Ascending aorta (tissue), 2 donors: ENCODE results near the gene TCP11L2. TPM values are rescaled to one million over a fixed set of nuclear protein-coding genes. Genes with fewer than 3 reads are reported as not detected.
"Not testable (repeated sequence)": the region's sequence is repeated elsewhere in the genome, so short reads cannot be mapped to it uniquely, and the experiment has no call there.

Experiments
- DNase-seq, 2 donors: peaks; one replicate each; pipeline ENCODE4 v3.0.0-alpha.2; 2019; ENCODE audit warnings: low spot score in 2 of 2
- H3K27ac ChIP-seq, 2 donors: fragments of 200-600 bp; sonication (generic); one replicate each; pipeline ENCODE4 v1.5.1; 2016 to 2017; ENCODE audit warnings: mild to moderate bottlenecking in 1 of 2
- H3K27me3 ChIP-seq: fragments of 200-600 bp; sonication (generic); one replicate; pipeline ENCODE4 v1.5.1; 2017
- H3K36me3 ChIP-seq, 2 donors: fragments of 200-600 bp; sonication (generic); one replicate each; pipeline ENCODE4 v1.5.1; 2016
- H3K4me1 ChIP-seq, 2 donors: fragments of 200-600 bp; sonication (generic); one replicate each; pipeline ENCODE4 v1.5.1; 2016 to 2017; ENCODE audit warnings: mild to moderate bottlenecking in 1 of 2
- H3K4me3 ChIP-seq, 2 donors: fragments of 200-600 bp; sonication (generic); one replicate each; pipeline ENCODE4 v1.5.1; 2016 to 2017; ENCODE audit warnings: mild to moderate bottlenecking in 1 of 2
- H3K9me3 ChIP-seq, 2 donors: fragments of 200-600 bp; sonication (generic); one replicate each; pipeline ENCODE4 v1.5.1; 2016
- intact Hi-C: fragments of 100-400 bp; cut with DNase I; formaldehyde crosslinking; loops from one replicate; pipeline ENCODE4 v1.15.1; 2023
- total RNA-seq: library from RNA; depleted of rRNA; stranded (reverse); fragments of >200 nt; gene quantifications from one replicate; pipeline ENCODE4 v1.1.0, GENCODE V29; 2016
- TF ChIP-seq, protein P1 (sequence below), 3 experiments: fragments of 200-600 bp in 2 of 3; fragments of 450-650 bp in 1 of 3; sonication (generic) in 2 of 3; IDR thresholded peaks; one replicate each; pipeline ENCODE4 v1.5.1; 2016 to 2019; ENCODE audit warnings: antibody characterized with exemption in 3 of 3, mild to moderate bottlenecking in 1 of 3, moderate library complexity in 1 of 3

The TCP11L2 gene
- total RNA-seq, 1 donor from 2014 or later: 16.0 TPM

GRCh38 chr12:106284358-106285105, 18.0 kb upstream of the TCP11L2 start:
- H3K27ac ChIP-seq: no peak overlapping the region
- no peak for DNase-seq
- no peaks in the 10 kb centered on the region for H3K36me3 ChIP-seq
- intact Hi-C loops: no loop called here
- TF ChIP-seq, protein P1, sequence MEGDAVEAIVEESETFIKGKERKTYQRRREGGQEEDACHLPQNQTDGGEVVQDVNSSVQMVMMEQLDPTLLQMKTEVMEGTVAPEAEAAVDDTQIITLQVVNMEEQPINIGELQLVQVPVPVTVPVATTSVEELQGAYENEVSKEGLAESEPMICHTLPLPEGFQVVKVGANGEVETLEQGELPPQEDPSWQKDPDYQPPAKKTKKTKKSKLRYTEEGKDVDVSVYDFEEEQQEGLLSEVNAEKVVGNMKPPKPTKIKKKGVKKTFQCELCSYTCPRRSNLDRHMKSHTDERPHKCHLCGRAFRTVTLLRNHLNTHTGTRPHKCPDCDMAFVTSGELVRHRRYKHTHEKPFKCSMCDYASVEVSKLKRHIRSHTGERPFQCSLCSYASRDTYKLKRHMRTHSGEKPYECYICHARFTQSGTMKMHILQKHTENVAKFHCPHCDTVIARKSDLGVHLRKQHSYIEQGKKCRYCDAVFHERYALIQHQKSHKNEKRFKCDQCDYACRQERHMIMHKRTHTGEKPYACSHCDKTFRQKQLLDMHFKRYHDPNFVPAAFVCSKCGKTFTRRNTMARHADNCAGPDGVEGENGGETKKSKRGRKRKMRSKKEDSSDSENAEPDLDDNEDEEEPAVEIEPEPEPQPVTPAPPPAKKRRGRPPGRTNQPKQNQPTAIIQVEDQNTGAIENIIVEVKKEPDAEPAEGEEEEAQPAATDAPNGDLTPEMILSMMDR (IDR thresholded peaks at IDR 0.05): no peak
- peaks cover 0 to 4% of the 10 kb centered on the region in 2 donors for H3K9me3 ChIP-seq
- no peaks in the 10 kb centered on the region for H3K4me1 ChIP-seq
- no peak overlapping the region for H3K4me3 ChIP-seq
- no peaks in the 10 kb centered on the region for H3K27me3 ChIP-seq

GRCh38 chr12:106285982-106286381, 16.6 kb upstream of the TCP11L2 start:
- intact Hi-C loops: no loop called here
- H3K27ac ChIP-seq: no peak overlapping the region

GRCh38 chr12:106286576-106287162, 15.9 kb upstream of the TCP11L2 start:
- DNase-seq, H3K27me3 ChIP-seq, H3K4me1 ChIP-seq, H3K27ac ChIP-seq, H3K36me3 ChIP-seq, H3K4me3 ChIP-seq, H3K9me3 ChIP-seq, intact Hi-C loops: not testable (repeated sequence)

More at GRCh38 chr12:106285982-106286381, 16.6 kb upstream of the TCP11L2 start:
- no peaks in the 10 kb centered on the region for H3K4me1 ChIP-seq
- H3K27me3 ChIP-seq: no peaks in the 10 kb centered on the region
- H3K9me3 ChIP-seq: peaks cover 0 to 4% of the 10 kb centered on the region in 2 donors
- H3K36me3 ChIP-seq: no peaks in the 10 kb centered on the region
- TF ChIP-seq, protein P1 (IDR thresholded peaks at IDR 0.05): no peak
- DNase-seq: no peak
- H3K4me3 ChIP-seq: no peak overlapping the region

DNA sequence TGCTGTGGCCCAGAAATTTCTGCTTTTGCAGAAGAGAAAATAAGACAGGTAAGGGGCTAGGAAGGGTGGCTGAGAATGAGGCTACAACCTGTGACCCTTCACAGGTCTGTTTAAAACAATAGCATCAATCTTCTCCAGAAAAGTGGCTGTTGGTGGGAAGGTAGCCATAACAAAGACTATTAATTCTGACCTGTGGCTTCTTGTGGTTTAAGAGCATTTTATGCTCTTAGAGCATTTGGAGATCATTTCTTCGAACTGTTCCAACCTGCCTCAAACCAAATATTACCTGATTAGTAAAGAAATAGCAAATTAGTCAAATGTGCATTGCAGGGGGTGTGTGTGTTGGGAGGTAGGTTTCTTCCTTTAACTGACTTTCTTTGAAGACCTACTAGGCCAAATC, 15.2 kb upstream of the TCP11L2 start:
- Histone ChIP-seq H3K36me3 (no peaks in the 10 kb centered on the region), H3K27me3 (no peaks in the 10 kb centered on the region), H3K4me3 (no peak overlapping the region), H3K9me3 (no peaks in the 10 kb centered on the region), H3K4me1 (no peaks in the 10 kb centered on the region), H3K27ac (no peak overlapping the region)
- TF ChIP-seq, protein P1 (IDR thresholded peaks at IDR 0.05): no peak
- intact Hi-C loops: no loop called here
- no peak for DNase-seq

DNA sequence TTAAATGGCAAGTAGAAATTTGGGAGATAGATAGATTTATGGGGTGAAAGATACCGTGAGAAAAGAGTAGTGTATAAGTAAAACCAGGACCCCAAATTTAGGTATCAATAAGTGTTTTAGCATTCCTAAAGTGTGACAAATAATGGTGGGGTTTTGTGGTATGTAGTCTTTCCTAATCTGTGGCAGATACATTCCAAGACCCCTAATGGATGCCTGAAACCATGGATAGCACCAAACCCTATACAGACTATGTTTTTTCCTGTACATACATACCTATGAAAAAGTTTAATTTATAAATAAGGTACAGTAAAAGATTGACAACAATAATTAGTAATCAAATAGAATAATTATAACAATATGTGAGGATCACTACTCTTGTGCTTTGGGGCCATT, 14.4 kb upstream of the TCP11L2 start:
- Histone ChIP-seq H3K36me3 (no peaks in the 10 kb centered on the region), H3K9me3 (no peaks in the 10 kb centered on the region), H3K4me1 (no peaks in the 10 kb centered on the region), H3K27ac (no peak overlapping the region), H3K4me3 (no peak overlapping the region), H3K27me3 (no peaks in the 10 kb centered on the region)
- intact Hi-C loops: no loop called here
- TF ChIP-seq, protein P1 (IDR thresholded peaks at IDR 0.05): no peak
- DNase-seq: no peak

DNA sequence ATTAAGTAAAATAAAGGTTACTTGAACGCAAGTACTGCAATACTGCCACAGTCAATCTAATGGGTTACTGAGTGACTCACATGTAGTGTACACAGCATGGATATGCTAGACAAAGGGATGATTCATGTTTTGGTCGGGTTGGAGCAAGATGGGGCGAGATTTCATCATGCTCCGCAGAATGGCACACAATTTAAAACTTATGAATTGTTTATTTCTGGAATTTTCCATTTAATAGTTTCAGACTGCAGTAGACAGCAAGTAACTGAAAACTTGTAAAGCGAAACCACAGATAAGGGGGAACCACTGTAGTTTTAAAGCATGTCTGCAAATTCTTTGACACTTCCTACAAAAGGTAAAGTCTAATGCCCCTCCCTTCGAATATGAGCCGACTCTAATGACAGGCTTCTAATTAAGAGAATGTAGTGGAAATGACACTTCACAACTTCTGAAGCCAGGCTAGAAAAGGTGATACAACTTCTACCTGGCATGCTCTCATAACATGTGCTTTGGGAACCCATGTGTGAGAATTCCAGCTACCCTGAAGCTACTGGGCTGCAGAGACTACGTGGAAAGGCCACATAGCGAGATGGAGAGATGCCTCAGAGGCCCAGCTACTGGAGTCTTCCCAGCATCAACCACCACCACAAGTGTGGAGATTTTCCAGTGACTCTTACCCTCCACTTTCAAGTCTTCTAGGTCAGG, 13.9 kb upstream of the TCP11L2 start:
- Histone ChIP-seq H3K4me3 (no peak overlapping the region), H3K4me1 (no peaks in the 10 kb centered on the region), H3K27ac (no peak overlapping the region), H3K36me3 (no peaks in the 10 kb centered on the region), H3K27me3 (no peaks in the 10 kb centered on the region), H3K9me3 (no peaks in the 10 kb centered on the region)
- TF ChIP-seq, protein P1 (IDR thresholded peaks at IDR 0.05): no peak
- DNase-seq: no peak
- intact Hi-C loops: no loop called here
